ENCODE measurements around the gene USP11.
A peak's percentile ranks its signal among the peaks of the same experiment; 100 is the strongest.

USP11 gene

DNA sequence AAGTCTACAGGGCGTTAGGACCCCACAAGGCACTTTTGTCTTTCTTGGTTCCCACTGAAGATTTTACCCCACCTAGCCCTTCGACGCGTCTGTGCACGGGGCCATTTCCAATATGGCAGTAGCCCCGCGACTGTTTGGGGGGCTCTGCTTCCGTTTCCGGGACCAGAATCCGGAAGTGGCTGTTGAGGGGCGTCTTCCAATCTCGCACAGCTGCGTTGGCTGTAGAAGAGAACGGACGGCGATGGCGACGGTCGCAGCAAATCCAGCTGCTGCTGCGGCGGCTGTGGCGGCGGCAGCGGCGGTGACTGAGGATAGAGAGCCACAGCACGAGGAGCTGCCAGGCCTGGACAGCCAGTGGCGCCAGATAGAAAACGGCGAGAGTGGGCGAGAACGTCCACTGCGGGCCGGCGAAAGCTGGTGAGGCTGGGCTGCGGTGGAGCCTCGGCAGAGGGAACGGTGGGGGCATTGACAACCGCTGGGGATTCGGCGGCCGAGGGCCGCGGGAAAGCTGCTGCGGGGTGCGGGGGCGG lies at the start of gene USP11:
Gene USP11, plus strand, starts transcription at position 207 of the 530 bp plus-strand sequence. Its CDS starts 35 bp downstream, at position 242.
- peak; percentile 83 for DNase-seq

- DNase-seq, result no peak
Observed at GRCh38 chrX:47184486-47184885, 48.3 kb upstream of the USP11 start.

- no peak for DNase-seq
Observed at GRCh38 chrX:47185241-47185640, 47.6 kb upstream of the USP11 start.

DNA sequence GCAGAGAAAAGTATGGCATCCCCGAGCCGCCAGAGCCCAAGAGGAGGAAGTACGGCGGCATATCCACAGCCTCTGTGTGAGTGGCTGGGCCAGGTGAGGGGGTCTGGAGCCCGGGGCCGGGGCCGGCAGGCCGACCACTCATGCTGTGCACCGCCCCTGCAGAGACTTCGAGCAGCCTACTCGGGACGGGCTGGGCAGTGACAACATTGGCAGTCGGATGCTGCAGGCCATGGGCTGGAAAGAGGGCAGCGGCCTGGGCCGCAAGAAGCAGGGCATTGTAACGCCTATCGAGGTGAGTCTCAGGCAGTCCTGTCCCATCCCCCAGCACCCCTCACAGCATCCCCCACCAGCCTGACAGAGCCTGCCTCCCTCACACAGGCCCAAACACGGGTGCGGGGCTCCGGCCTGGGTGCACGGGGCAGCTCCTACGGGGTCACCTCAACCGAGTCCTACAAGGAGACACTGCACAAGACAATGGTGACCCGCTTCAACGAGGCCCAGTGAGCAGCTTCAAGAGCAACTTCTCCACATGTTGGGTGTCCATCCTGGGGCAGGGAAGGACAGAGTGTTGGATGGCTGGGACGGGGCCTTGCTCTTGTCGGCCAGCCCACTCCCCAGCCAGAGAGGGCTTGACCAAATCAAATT lies 46.6 kb upstream of the USP11 start:
- DNase-seq, result no peak

- DNase-seq, result no peak
Observed at GRCh38 chrX:47187106-47187677, 45.6 kb upstream of the USP11 start.

- no peak for DNase-seq
Observed at GRCh38 chrX:47189906-47190305, 42.9 kb upstream of the USP11 start.

DNA sequence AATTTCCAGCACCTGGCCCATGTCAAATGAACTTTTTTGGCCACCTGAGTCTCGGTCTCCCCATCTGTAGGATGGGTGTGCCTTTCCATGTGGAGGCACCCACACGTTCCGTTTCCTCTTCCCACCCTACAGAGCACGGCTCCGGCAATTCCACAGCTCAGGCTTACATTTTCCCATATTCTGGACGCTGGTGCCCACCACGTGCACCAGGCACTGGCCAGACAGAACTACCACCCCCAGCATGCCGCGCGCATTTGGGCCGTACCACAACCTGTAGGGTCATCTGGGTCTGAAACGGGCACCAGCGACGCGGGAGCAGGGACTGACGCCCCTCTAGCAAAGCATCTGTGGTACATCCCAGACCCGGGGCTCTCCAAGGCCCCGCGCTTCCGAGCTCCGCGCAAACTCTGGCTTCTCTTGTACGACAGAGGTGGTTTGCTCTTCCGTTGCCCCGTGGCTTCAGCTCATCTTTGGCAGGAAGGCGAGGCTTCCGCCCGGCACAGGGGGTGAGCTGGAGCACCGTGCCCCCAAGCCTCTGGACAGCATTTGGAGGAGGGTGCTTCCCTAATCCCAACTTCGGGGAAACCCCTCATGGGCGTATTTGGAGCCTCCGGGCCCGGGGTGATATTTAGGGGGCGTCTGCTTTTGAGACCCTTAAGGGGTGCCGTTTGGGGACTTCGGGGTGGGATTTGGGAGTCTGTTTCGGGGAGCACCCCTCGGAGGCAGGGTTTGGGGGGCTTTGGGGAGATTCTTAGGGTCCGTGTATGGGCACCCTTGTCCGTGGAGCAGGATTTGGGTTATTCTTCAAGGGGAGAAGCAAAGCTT lies 42.2 kb upstream of the USP11 start:
- peak; percentile 87 for DNase-seq

DNA sequence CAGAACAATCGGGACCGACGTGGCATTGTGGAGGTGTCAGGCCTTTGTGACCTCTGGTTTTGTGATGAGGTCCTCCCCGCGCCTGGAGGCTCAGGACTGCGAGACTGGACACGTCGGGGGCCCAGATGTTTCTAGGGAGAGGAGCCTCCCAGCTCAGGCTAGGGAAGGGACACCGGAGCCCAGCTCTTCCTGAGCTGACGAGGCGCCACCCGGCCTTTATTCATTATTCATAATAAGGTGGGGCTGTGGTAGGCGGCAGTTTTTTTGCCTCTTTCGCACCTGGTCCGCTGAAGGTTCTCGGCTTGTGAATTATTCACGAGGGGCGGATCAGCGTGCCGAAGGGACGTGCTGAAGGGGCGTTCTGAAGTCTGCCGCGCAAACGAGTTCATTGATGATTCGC lies 41.5 kb upstream of the USP11 start:
- DNase-seq, result no peak

GRCh38 chrX:47191806-47192401 lies 40.9 kb upstream of the USP11 start:
- DNase-seq, result no peak

DNA sequence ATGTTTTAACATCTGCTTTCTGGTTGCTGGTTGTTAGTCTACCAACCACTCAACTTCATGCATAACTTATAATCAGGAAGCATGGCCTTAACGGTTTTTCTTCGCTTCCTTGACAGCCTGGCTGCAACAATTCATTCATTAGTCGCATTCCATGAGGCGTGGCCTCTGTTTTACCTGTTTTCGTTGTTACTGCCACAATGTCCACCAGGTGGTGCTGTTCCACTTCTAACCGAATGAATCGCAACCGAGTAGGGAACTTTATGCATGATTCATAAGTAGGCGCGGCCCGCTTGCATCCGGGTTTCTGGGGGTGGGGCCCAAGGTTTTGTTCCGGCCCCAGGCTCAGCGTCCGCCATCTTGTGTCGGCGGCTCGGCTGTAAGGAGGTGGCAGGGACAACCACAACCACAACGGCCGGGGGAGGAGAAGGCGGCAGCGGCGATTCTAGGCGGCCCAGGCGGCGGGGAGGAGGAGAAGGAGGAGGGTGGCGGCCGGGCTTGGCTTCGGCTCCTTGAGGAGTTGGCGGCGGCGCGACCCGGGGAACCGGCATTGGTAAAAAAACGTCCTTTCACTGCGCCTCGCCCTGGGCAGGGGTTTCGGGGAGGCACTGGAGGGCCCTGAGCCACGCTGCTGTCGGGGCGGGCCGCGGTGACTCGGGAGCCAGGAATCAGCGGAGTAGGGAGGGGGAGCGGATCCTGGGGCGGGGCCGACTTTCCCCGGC lies 39.2 kb upstream of the USP11 start, which contains the start of gene UBA1:
Gene UBA1, plus strand, starts transcription at position 355 of the 719 bp plus-strand sequence. CDS start 4,974 bp downstream, outside the sequence.
- peak; percentile 92 for DNase-seq

GRCh38 chrX:47194194-47194787 lies 38.5 kb upstream of the USP11 start:
- no peak for DNase-seq

GRCh38 chrX:47196098-47196497 lies 36.7 kb upstream of the USP11 start:
- DNase-seq, result no peak

DNA sequence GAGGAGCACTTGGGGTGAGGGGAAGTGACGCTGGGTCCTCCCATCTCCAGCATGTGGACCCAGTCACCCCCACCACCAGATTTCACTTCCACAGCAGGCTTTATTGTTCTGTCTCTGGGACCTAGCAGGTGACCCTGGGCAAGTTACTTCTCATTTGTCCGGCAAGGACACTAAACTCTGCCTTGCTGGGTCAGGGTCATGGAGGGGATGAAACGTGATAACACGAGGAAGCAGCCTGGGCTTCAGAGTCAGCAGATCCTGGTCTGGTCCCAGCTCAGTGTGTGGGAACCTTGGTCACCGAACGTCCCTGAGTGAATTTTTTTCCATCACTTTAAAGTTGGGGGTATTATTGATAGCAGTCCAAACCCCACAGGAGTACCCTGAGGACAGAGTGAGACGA lies 35.3 kb upstream of the USP11 start:
- DNase-seq, result no peak

DNA sequence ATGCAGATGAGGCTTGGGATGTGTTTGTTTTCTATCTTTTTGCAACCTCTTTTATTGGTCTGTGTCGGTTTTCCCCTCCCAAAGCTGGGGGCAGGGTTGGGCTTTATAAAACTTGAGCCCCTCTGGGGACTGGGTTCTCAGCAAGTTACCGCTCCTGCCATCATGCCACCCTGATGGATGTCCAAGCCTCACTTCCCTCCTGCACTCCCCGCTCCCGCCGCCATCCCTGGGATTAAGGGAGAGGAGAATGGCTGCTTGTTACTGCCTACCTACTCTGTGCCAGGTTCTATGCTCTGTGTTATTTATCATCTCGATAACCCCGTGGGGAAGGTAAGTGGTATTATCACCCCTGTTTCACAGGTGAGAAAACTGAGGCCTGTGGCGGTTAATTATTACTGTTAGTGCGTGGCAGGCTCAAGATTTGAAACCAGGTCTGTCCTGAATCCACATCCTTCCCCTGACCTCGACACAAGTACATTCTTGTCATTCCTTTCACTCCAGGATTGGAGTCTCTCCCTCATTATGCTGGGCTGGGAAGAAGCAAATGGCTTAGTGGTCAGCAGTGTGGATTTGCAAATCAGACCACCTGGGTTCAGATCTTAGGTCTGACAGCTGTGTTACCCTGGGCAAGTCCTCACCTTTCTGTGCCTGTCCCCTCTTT lies 34.7 kb upstream of the USP11 start:
- DNase-seq, result no peak

DNA sequence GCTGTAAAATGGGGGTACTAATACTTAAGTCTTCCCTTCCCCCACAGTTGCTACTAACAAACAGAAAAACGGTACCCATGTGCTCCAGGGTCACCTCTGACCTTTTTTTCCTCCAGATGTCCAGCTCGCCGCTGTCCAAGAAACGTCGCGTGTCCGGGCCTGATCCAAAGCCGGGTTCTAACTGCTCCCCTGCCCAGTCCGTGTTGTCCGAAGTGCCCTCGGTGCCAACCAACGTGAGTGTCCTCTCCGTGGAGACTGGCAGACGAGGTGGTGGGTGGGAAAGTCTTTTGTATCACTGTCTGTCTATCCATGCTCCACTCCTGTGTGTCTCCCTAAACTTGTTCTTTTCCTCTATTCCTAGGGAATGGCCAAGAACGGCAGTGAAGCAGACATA lies 34.1 kb upstream of the USP11 start:
- no peak for DNase-seq

GRCh38 chrX:47199286-47199685 lies 33.5 kb upstream of the USP11 start:
- DNase-seq, result no peak

GRCh38 chrX:47200385-47201150 lies 32.2 kb upstream of the USP11 start:
- no peak for DNase-seq

DNA sequence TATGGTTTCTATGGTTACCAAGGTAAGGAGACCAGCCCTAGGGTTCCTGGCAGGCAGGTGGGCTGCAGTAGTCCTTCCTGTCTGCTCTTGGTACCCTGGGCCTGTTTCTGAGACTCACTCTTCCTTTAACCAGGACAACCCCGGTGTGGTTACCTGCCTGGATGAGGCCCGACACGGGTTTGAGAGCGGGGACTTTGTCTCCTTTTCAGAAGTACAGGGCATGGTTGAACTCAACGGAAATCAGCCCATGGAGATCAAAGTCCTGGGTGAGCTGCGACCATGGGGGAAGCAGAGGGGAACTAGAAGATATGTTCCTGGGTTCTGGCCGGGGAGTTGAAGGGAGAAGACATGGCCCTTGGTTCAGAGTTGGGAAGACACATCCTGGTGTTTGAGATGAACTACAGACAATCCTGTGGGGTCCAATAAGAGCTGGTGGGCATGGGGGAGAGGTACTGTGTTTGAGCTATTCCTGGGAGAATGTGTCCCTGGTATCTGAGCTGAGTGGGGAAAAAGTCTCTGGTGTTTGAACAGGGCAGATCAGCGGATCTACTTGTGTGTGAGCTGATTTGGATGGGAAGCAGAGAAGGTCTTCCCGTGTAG lies 31.4 kb upstream of the USP11 start:
- no peak for DNase-seq

DNA sequence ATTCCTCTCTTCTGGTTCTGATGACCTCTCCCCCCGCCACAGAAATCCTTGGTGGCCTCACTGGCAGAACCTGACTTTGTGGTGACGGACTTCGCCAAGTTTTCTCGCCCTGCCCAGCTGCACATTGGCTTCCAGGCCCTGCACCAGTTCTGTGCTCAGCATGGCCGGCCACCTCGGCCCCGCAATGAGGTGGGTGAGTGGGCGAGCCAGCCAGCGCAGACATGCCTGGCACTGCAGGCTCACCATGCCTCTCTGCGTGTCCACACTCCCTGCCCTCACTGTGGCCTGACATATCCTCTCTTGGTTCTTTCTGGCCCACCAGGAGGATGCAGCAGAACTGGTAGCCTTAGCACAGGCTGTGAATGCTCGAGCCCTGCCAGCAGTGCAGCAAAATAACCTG lies 30.5 kb upstream of the USP11 start:
- no peak for DNase-seq

DNA sequence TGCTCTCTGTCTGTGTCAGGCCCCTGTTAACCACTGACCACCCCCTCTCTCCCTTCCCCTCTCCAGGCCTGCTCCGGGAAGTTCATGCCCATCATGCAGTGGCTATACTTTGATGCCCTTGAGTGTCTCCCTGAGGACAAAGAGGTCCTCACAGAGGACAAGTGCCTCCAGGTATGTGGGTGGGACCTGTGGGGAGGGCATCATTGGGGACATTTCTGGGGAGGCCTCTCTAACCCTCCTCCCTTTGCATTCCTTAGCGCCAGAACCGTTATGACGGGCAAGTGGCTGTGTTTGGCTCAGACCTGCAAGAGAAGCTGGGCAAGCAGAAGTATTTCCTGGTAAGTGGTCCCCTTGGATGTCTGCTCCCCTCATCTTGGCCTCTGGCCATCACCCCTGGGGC lies 29.9 kb upstream of the USP11 start:
- DNase-seq, result no peak
